Stimulated activated CD8-positive, alpha-beta memory T cell treated with anti-CD3 and anti-CD28 coated beads, Interleukin-12 subunit alpha, Interleukin-12 subunit beta, amount 100 ng/mL, for 4 hours (primary cell): ENCODE results near the gene MYO3B.

ENCODE experiments used
- DNase-seq: peaks from one replicate; pipeline ENCODE4 v3.0.0-alpha.2; 2020; ENCODE audit warnings: low read depth

MYO3B gene

DNA sequence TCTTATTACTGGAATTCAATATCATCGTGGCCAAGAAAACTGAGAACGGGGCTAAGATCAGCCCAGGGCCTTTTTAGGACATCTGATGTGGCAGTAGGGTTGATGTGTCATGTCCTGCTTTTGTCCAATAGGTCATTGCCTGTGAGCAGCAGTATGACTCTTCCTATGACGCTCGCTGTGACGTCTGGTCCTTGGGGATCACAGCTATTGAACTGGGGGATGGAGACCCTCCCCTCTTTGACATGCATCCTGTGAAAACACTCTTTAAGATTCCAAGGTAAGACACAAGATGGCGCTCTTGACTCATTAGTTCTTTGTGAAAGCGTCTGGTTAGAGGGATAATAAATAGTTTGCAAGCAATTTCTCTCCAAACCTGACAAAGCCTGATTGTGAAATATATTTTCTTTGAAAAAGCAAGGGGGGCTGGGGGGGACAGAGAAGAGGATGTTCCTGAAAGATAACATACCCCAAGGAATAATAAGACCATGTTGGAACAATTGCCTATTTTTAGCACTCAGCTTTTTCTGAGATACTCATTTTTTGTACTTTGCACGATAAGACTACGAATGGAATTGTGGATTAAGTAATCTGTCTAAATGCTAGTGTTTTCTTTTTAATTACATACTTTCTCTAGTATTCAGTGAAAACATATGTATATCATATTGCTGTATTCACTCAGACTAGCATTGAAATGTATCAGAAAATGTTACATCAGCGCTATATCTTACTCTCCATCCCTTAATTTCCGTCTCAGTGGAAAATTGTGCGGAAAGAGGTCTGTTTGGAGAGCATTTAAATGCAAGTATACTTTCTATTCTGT is 58.1 kb downstream of the MYO3B start:
- DNase-seq: no peak

DNA sequence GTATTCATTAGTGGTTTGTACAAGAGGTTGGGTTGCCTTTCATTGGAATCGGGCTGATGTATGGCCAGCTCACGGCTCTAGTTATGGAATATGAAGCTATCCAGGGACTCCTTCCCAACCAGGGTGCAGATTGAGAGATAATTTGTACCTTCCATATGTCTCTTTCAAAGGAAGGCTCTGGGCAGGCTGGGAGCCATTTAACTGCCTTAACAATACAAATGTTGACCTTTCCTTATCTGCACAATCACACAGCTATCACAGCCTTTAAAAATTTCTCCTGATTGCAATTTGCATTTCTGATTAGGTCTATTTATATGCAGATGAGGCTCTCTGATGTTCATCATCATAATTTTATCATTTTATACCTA is 58.7 kb downstream of the MYO3B start:
- DNase-seq: no peak

DNA sequence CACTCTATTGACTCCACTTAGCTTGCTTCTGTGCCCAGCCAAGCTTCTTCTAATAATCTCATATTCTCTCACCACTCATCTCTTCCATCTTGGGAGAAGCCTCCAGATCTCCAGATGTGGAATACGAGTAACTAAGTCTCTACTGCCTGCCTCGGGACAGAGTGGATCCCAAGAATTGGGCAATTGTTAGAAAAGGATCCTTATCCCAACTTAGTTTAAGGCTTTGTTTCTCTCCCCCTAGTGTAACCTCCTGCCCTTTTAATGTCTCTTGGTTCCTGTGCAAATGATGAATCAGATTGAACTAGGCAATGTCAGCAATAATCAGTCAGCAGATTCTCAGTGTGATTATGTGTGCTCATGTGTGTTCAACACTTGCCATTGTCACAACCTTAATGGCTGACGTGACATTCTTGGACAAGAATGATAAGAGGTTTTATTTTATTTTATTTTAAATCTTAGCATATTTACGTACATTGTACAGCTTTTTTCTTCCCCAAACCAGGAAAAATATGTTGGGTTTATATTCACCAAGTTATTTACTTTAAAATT is 59.7 kb downstream of the MYO3B start:
- DNase-seq: no peak

DNA sequence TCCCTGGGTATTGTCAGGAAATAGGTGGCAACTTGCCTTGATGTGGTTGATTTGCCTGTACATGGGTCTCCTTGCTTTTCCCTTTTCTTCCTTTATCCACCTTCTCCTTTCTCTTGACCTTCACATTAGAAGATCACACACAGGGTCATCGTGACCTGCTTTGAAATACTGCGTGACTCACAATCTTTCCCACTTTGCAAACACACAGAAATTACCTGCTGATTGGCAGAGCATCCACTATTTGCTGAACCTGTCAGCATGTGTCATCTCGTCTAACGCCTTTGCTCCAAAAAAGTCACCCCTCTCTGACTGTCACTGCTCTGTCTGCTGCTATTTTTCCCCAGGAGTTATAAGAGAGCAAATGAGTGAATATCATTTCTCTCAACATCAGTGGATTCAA is 60.8 kb downstream of the MYO3B start:
- no peak for DNase-seq

DNA sequence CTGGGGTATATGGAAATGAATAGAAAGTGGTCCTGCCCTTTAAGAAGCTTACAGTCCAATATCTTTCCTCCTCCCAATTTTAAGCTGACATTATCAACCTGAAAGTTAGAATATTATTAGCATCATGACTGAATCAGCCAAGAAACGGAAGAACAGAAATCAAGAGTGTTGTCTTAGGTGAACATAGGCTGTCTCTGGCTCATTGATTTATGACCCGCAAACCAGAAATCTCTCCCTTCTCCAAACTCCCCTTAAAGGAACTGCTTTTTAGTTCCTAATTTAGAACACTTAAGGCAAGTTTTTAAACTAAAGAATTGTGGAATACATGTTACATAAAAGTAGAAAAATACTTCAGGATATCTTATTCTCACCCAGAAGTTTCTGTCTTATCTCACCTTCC is 62.7 kb downstream of the MYO3B start:
- DNase-seq: no peak

DNA sequence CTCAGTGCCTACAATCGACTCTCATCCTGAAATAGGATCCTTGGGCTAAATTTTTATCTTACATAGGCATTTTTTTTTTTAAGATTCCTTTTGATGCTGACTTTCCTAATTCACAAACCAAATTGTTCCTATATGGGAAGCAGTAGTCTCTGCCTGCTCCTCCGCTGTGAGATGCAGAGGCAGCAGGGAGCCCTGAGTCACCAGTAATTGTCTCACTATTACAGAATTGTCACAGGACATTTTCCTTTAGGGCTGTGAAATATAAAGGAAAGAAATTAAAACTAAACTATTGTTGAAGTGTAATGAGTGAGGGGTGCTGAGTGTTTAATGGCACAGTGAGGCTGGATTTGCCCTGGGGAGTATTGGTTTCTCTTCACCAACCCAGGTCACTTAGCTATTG is 63.8 kb downstream of the MYO3B start:
- DNase-seq: no peak

DNA sequence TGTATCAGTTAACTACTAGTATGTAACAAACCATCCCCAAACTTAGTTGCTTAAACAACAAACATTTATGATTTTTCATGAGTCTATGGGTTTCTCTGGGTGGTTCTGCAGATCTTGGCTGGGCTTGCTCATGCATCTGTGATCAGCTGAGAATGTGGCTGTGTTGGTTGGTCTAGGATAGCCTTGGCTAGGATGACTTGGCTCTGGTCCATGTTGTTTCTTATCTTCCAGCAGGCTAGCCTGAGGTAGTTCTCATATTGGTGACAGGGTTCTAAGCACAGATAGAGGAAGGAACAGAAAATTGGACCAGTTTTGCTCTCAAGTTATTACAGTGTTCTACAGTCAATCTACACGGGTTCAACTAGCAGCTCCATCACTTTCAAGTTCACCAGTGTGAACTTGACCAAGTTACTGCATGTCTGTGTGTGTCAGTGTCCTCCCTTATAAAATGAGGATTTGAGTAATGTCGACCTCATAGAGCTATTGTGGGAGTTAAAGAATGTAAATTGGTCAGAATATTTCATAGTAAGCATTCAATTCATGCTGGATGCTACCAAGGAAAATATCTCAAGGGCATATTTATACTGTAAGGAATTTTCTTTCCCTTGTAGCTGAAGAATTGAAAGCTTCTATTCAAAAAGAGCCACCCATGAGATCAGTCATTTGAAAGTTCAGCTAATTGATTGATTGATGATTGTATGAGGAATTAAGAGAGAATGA is 65.3 kb downstream of the MYO3B start:
- DNase-seq: no peak

DNA sequence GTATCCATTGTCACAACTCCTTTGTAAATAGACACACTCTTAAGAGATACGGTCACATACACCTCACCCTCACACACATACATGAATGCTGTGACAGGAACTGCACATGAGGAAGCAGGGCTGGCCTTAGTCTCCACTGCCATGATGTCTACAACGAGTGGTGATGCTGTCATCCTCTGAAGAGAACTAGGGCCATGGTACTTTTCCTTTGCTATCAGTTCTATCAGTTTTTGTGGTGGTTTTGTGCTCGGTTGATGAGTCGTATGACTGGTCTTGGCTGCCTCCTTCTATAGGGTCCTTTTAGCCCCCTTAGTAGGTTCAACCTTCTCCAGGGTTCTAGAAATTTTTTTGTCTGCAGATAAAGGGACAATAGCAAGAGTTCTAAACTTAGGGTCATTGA is 66.0 kb downstream of the MYO3B start:
- no peak for DNase-seq

GRCh38 chr2:170244555-170244954 is 66.6 kb downstream of the MYO3B start:
- DNase-seq: no peak

DNA sequence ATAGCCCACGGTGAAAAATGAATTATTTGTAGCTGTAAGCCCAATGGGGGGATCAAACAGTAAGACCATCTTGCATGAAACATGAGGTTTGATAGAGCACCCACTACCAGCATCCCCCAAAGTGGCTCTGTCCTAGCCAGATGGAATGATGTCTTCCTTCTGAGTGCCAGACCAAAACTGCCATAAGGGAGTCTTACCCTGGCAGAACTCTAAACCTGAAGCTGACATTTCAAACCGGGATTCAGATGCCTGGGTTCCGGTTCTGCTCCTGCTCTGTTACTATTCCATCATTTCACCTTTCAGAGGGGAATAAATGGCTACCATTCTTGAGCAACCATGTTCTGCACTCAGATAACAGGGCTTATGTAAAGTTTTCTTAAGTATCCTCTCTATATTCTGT is 67.4 kb downstream of the MYO3B start:
- DNase-seq: no peak

- no peak for DNase-seq
These were observed 69.4 kb downstream of the MYO3B start for GRCh38 chr2:170247333-170247732.

DNA sequence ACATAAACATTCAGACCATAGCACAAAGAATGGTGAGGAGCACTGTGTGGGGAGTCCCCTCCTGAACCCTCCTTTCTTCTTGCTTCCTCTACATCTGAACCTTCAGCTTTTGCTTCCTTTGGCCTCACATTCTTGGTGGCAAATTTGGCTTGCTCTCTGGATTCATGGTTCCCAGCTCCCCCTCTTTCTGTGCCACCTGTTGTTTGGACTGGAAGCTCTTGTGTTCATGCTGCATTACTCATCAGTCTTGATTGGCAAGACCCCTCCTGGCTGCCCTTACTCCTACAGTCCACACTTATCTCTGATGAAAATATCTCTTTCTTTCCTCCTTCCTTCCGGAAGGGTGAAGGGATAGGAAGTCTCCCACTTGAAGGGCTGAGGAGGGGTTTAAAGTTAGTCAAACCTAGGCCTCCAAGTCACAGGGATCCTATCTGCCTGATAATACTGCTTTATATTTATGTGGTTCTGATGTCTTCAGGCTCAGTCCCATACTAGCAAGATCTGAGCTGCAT is 70.0 kb downstream of the MYO3B start:
- no peak for DNase-seq

DNA sequence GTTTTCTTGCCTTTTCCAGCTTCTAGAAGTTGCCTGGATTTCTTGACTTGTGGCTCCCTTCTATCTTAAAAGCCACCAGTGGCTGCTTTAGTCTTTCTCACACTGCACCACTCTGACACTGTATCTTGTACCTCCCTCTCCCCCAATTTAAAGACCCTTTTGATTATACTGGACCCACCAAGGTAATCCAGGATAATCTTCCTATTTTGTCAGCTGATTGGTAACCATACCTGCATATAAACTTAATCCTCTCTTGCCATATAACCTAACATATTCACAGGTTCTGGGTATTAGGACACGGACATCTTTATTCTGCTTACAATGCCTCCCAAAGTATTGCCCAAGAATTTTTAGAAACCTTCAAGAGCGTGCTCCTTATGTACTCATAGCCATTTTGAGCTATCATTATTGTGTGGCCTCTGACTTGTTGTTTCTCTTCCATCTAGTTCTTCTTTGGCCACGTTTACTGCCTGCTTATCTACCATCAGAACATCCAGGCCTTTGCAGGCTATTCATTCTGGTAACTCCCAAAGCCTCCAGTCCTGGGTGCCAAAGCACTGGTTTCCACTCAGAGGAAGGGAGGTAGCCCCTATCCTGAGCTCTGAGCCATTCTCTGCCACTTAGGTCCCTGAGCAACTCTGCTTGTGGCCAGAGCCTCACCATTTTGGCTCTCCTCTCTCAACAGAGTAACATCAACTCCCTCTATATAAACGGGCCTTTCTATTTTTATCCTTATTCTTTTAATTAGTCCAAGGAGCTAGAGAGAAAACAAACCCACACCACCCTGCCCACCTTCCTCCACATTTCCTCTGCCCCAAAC is 70.8 kb downstream of the MYO3B start:
- DNase-seq: no peak

GRCh38 chr2:170249761-170250160 is 71.8 kb downstream of the MYO3B start:
- no peak for DNase-seq

DNA sequence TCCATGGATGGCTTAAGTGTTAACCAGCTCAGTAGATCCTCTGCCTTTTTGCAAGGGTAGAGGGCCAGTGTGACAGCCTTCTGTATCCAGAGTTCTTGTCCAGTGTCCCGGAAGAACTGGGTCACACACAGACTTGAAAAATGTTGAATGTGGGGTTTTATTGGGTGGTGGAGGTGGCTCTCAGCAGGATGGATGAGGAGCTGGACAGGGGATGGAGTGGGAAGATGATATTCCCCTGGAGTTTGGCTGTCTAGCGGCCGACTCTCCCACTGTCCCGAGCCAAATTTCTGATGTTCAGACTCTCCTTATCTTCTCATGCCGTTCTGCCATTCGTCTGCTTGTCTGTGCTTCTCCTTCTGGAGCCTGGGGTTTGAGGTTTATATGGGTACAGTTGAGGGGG is 72.6 kb downstream of the MYO3B start:
- DNase-seq: no peak

DNA sequence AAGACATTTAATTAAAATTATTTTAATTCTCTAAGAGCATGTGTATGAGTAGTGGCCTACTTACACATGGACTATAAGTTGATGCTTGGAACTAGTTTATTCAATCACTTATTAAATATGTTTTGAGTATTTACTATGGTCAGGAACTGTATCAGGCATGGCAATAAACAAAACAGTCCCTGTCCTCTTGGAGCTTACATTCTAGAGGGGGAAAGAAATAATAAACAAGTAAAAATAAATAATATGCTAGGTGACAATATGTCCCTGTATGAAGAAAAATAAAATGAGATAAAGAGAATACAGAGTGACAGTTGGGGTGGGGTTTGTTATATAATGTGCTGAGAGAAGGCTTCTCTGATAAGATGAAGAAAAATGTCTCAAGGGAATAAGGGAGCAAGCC is 74.5 kb downstream of the MYO3B start:
- no peak for DNase-seq

GRCh38 chr2:170253721-170254230 is 75.8 kb downstream of the MYO3B start:
- DNase-seq: no peak

GRCh38 chr2:170254293-170254732 is 76.4 kb downstream of the MYO3B start:
- DNase-seq: no peak

DNA sequence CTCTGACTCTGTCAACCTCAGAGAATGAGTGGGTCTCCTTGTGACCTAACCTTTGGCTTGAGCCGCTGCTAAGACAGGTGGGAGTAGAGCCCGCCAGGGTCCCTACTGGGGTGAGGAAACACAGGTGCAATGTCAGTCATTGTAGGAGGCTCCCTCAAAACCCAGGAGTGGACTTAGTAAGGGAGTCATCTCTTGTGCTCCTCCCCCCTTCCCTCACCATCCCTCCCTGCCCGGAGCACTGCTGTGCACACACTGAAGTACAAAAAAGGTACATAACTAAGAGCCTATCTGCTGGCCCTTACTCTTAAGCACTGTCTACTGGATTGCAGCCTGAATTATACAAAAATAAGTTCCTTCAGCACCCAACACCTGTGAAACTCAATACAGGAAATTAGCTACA is 77.2 kb downstream of the MYO3B start:
- DNase-seq: no peak

DNA sequence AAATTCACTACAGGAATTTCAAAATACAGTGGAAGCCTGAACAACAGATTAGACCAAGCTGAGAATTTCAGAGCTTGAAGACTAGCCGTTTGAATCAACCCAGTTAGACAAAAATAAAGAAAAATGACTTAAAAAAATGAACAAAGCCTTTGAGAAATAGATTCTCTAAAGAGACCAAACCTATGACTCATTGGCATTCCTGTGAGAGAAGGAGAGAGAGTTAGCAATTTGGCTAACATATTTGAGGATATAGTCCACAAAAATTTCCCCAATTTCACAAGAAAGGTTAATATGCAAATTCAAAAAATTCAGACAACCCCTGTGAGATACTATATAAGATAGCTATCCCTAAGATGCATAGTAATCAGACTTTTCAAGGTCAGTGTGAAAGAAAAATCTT is 78.0 kb downstream of the MYO3B start:
- DNase-seq: no peak

DNA sequence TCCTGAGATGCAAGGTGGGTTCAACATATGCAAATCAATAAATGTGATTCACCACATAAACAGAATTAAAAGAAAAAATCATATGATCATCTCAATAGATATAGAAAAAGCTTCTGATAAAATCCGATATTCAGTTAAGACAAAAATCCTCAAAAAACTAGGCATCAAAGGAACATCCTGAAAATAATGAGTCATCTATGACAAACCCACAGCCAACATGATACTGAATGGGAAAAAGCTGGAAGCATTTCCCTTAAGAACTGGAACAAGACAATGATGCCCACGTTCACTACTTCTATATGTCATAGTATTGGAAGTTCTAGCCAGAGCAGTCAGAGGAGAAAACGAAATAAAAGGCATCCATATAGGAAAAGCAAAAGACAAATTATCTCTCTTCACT is 80.4 kb downstream of the MYO3B start:
- DNase-seq: no peak

- DNase-seq: no peak
These were observed 82.2 kb downstream of the MYO3B start for GRCh38 chr2:170260188-170260587.
